ENCODE results near the gene ELAVL1.
"Not testable (repeated sequence)": the region's sequence is repeated elsewhere in the genome, so short reads cannot be mapped to it uniquely, and the experiment has no call there.

Gene ELAVL1

GRCh38 chr19:7920519-7921301 is 84.7 kb downstream of the ELAVL1 start:
- DNase-seq = peak; percentile 98

- peak; percentile 95 for DNase-seq
Measured at GRCh38 chr19:7919610-7920518, 85.6 kb downstream of the ELAVL1 start, which contains the start of gene SNAPC2. Gene SNAPC2 (plus strand): TSS chr19:7920338. CDS start chr19:7920367, 29 bp downstream.

GRCh38 chr19:7918615-7919421 is 86.6 kb downstream of the ELAVL1 start:
- no peak for DNase-seq

GRCh38 chr19:7918062-7918614 is 87.3 kb downstream of the ELAVL1 start:
- DNase-seq = not testable (repeated sequence)

- peak; percentile 48 for DNase-seq
Measured at GRCh38 chr19:7917267-7918061, 88.0 kb downstream of the ELAVL1 start.

GRCh38 chr19:7916955-7917266 is 88.5 kb downstream of the ELAVL1 start:
- no peak for DNase-seq

- peak; percentile 31 for DNase-seq
Measured at GRCh38 chr19:7916103-7916954, 89.1 kb downstream of the ELAVL1 start.

GRCh38 chr19:7915250-7916102 is 90.0 kb downstream of the ELAVL1 start:
- no peak for DNase-seq

GRCh38 chr19:7914598-7915045 is 90.8 kb downstream of the ELAVL1 start, which contains the start of gene TGFBR3L:
Gene TGFBR3L (plus strand): TSS chr19:7914830.
- no peak for DNase-seq

- DNase-seq = no peak
Measured at GRCh38 chr19:7914099-7914498, 91.3 kb downstream of the ELAVL1 start.

- DNase-seq = no peak
Measured at GRCh38 chr19:7913652-7914051, 91.8 kb downstream of the ELAVL1 start.

- no peak for DNase-seq
Measured at GRCh38 chr19:7912697-7913564, 92.5 kb downstream of the ELAVL1 start.

GRCh38 chr19:7912144-7912696 is 93.2 kb downstream of the ELAVL1 start:
- no peak for DNase-seq

GRCh38 chr19:7911508-7912143 is 93.8 kb downstream of the ELAVL1 start:
- DNase-seq = no peak

- DNase-seq = no peak
Measured at GRCh38 chr19:7910321-7911161, 94.9 kb downstream of the ELAVL1 start.

- DNase-seq = no peak
Measured at GRCh38 chr19:7909471-7910067, 95.9 kb downstream of the ELAVL1 start.

Measured in activated effector memory CD4-positive, alpha-beta T cell treated with Interleukin-2 at 50 U/mL for 16 hours (primary cell).